GM19035 (cell line): ENCODE data around the gene WDR54.
"Not testable (repeated sequence)": the region's sequence is repeated elsewhere in the genome, so short reads cannot be mapped to it uniquely, and the experiment has no call there.

ENCODE experiments used
- ATAC-seq: cut with Tn5 transposase; IDR thresholded peaks from one replicate; pipeline ENCODE4 v1.9.1; 2021; ENCODE audit not compliant: unreplicated experiment

WDR54 gene

GRCh38 chr2:74450570-74451190, 29.1 kb downstream of the WDR54 start:
- no peak for ATAC-seq

GRCh38 chr2:74454654-74455511, 33.4 kb downstream of the WDR54 start, which contains the start of gene INO80B:
INO80B (plus strand) TSS chr2:74455087; CDS start chr2:74455117, 30 bp downstream.
- peak; percentile 47 for ATAC-seq

- ATAC-seq = no peak
These were observed 35.6 kb downstream of the WDR54 start for GRCh38 chr2:74457129-74457548.

- peak; percentile 37 for ATAC-seq
These were observed 36.1 kb downstream of the WDR54 start for GRCh38 chr2:74457549-74458131.

- peak; percentile 76 for ATAC-seq
These were observed 36.8 kb downstream of the WDR54 start, which contains the start of gene WBP1 for GRCh38 chr2:74458132-74458937. WBP1 (plus strand) TSS chr2:74458438; CDS start chr2:74458603, 165 bp downstream.

- no peak for ATAC-seq
These were observed 37.4 kb downstream of the WDR54 start for GRCh38 chr2:74458938-74459363.

- ATAC-seq = not testable (repeated sequence)
These were observed 38.1 kb downstream of the WDR54 start for GRCh38 chr2:74459503-74460118.

GRCh38 chr2:74460187-74460586, 38.7 kb downstream of the WDR54 start:
- not testable (repeated sequence) for ATAC-seq

GRCh38 chr2:74461187-74462053, 39.9 kb downstream of the WDR54 start:
- ATAC-seq = no peak

- no peak for ATAC-seq
These were observed 40.7 kb downstream of the WDR54 start for GRCh38 chr2:74462054-74462785.

- no peak for ATAC-seq
These were observed 41.2 kb downstream of the WDR54 start for GRCh38 chr2:74462786-74463105.

- ATAC-seq = no peak
These were observed 42.9 kb downstream of the WDR54 start for GRCh38 chr2:74464406-74464805.

GRCh38 chr2:74470742-74471141, 49.2 kb downstream of the WDR54 start:
- not testable (repeated sequence) for ATAC-seq

GRCh38 chr2:74471332-74472065, 50.0 kb downstream of the WDR54 start:
- ATAC-seq = no peak

GRCh38 chr2:74472086-74472944, 50.8 kb downstream of the WDR54 start, which contains the start of gene MRPL53:
MRPL53 (minus strand) TSS chr2:74472680; CDS start chr2:74472660, 20 bp downstream.
- peak; percentile 93 for ATAC-seq

- no peak for ATAC-seq
These were observed 51.4 kb downstream of the WDR54 start for GRCh38 chr2:74472945-74473258.

- no peak for ATAC-seq
These were observed 53.0 kb downstream of the WDR54 start for GRCh38 chr2:74474481-74474880.
